NCI-H1092 treated with DMSO at 0.1 percent for 48 hours (cell line): ENCODE measurements around the gene LRTM1.

Source experiments
- DNase-seq: peaks from one replicate; lab custom pipeline; 2025; lab: John Stamatoyannopoulos, UW

LRTM1 gene

DNA sequence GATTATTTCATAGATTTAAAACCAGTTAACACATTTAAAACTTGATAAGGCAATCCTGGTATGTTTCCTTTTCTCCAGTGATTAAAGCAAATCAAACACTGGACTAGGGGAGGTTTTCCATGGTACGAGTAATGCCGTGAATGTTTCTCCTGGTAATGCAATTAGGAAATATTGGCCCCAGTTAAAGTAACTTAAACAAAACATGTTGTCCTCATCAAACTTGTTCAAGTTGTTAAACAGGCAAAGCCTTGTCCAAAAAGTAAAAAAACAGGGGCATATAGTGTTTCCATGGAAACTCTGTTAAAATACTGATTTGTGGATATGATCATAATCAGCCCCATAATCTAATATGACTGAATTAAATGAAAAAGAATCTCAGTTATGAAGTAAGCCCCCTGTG, 13.1 kb upstream of the LRTM1 start:
- DNase-seq: no peak

DNA sequence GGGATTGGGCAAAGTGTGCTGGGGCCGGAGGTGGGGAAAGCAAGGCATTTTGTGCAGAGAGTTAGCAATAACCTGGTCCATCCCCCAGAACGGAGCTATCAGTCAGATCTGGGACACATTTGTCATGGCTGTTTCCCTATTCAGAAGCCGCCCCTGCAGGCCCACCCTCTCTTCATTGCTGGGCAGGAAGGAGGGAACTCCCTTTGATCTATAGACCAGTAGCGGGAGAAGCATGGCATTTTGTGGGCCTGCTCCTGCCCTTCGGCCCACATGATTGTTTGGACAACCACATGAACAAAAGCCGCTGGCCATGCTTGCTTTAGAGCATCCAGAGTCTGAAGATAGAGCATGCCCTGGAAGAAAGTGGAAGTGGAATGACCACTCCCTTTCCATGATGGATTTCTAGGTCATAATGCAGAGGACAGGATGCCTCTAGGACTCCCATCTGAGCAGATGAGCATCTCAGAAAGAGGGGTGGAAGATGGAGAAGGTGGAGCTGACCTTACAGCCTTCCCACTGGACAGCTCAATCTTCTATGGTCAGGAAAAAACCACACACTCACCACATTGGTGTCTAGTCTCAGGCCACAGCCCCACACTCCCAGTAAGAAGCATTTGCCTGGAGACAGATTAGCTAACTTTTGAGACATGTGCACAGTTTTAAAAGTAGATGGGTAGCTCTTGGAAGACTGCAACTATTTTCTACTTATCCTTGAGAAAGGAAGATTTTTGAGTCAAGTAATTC, 11.9 kb upstream of the LRTM1 start:
- DNase-seq: no peak

DNA sequence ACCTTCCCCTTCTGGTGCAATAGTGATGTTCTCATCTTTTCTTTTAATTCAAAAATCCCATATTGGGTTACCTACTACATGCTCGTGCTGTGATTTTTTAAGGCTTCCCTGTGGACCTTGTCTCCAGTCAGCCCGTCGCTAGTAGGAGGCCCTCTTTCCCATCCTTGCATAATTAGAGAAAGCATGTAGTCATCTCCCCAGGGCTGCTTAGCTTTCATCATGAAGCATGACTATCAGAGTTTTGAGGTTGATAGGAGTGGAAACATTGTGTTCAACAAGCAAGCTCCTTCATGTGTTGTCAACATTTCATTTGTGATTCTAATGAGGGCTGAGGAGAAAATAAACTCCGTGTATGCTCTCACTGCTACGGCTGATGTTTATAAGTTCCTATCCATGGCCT, 8.7 kb upstream of the LRTM1 start:
- DNase-seq: no peak

DNA sequence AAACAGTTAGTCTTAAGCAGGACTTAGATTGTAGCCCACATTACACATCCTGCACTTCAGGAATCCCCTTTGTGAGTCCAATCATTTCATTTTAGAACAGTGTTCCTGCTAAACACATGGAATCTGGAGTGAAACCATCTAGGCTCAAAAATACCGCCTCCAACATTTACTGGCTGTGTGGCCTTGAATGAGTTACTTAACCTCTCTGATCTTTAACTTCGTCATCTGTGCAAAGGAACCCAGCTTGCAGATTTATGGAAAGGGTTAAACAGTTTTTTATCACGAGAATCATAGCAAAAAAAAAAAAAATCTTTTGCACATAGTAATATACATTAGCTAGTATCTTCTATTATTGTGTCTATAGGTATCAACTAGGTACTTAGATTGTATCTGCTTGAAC, 8.0 kb upstream of the LRTM1 start:
- no peak for DNase-seq

DNA sequence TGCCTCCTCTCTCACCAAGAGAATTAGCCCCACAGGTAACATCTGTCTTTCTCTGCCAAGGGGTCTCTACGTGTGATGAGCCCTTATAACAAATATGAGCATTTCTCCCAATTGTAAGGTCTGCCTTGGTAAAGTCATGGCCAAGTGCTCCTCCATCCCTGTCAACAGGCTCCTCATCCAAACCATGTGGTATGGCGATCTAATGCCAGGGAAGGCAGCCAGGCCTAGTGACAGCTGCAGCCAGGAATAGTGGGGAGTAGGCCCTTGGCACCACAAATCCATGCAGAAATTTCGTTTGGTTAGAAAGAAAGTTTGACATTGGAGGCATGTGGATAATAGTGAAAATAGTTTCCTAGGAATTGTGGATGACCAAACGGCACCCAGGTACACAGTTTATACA, 4.7 kb upstream of the LRTM1 start:
- no peak for DNase-seq

DNA sequence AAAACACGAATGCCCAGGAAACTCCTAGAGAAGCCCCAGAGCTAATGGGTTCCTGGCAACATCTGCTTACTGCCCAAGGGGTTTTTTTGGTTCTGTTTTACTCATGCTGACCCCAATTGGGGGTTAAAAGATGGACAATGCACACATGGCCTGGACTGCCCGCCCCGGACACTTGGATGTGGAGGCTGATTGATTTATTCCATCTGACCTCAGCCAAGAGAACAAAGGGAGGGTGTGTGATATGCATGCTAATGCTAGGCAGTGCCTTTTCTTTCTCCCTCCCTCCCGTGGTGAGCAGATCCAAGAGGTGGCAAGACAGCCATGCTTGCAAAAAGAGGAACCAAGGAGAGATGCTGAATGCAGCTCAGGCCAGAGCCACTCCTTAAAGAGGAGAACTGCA, 3.3 kb upstream of the LRTM1 start:
- no peak for DNase-seq

DNA sequence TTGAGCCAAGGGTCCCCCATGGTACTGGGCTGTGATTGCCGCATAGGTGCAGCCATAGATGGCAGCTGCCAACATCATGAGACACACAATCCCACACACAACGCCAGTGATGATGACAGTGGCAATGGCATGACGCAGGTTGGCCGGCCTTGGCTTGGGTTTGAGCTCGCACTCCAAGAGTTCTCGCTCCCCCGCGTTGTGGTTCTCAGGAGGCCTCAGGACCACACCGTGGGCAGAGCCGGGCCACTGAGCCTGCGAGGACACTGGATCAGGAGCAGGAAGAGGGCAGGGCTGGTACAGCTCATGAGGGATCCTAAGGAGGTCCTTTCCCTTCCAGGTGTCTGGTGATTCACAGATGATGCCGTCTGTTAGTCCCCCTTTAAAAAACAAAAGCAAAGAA, 9.3 kb downstream of the LRTM1 start:
- no peak for DNase-seq

DNA sequence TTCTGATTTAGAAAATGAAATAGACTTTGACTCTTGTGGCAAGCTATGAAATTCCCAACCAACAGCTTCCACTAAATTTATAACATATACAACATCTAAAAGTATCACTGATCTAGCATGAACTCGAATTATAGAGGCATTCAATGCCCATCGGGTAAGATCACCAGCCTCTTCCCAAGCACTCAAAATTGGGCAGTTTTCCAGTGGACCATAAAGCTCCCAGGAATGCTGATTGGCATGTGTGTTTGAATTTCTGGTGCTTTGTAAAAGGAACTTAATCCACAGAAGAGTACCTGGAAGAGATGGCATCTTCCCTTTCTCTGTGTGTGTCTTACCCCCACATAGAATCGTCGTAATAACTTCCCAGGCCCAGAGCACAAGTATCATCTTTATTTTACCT, 10.0 kb downstream of the LRTM1 start:
- DNase-seq: no peak

DNA sequence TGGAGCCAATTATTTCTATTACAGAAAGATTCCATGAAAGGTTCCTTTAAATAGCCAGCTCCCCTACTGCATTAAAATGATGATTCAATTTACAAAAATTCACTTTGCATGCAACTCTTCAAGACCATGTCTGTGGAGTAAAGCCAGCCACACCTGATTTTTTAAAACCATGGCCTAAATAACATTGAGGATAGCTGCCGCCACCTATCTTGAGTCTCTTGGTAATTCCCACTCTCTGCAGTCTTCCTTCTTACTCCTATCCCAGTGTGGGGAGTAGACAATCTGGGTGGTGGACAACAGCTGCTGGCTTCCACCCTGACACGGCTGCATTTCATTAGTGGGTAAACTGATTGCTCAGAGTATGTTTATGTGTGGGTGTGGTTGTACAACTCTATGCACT, 10.7 kb downstream of the LRTM1 start:
- DNase-seq: no peak

DNA sequence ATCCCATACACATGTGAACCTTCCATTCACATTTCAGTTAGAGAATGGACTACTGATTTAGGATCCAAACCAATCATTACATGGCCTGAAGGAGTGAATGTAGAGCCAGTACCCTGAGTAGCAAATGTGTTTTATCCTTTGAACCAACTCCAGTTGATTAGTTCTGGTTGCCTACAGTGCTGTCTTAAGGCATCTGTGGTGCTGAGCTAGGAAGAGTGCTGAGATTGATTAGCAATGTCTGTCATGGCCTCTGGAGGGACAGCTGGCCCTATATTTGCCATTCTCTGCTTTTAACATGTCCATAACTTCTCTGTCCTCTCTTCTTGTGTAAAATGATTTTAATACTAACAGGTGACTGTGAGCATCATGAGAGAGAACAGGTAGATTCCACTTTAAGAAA, 11.1 kb downstream of the LRTM1 start:
- DNase-seq: no peak

DNA sequence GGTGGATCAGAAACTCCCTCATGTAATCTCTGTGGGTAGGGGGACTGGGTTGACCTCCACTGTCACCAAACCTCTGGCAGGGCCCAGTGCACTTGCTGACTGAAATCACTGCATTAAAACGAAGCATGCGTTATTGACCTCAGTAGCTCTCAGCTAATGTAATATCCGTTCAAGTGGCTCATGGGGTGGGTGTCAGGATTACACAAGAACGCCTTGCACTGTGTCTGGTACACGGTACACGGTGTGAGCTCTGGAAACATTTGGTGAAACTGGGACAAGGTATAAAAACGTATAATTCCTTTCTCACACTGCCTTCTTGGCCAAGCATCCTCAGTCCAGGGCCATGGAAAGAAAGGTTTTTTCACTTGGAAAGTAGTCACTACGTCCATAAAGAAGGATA, 11.9 kb downstream of the LRTM1 start:
- no peak for DNase-seq

DNA sequence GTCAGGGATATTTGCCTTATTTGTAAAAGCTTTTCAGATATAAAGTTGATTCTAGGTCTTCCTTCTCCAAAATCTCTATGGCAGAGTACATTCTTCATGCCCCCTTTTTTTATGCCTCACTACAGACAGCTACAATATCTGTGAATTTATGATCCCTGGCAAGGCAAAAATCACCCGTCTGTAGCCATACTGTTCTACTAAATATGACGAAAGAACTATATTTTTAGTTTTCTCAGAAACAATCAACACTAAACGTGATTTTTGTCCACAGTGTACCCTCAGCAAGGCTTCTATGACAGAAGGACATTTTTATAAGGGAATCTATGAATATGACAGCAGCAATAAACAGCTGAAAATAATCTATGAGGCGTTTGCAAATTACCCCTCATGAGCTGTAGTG, 12.7 kb downstream of the LRTM1 start:
- DNase-seq: no peak

DNA sequence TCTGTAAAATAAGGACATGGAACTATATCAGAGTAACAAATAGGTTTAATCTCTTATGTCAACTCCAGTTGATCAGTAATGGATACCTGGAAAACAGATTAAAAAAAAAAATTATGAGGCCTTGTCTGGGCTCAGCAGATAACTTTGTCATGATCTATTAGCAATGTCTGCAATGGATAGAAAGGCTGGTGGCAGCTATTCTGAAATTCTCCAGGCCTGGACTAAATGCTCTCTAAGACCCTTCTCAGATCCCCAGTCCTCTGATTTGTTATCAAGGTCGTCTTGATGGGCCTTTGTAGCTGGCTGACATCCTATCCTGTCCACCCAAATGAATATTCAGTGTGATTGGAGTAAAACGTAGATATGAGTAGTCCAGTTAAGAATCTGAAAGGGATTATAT, 13.7 kb downstream of the LRTM1 start:
- DNase-seq: no peak

DNA sequence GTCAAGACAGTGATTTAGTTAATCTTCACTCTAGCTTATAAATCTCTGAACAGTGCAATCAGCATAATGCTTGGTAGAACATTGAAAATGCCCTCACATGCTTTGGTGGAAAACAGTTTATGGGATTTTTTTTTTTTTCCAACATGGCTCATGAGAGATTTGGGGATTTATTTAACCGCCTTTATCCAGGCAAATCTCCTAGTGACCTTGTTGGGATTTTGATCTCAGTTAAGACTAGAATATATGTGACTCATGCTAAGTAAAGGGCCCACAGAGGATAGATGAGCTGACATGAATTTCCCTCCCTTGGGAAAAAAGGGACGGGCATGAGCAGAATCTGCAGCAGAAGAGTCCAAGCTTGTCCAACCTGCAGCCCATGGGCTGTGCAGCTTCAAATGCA, 18.7 kb downstream of the LRTM1 start:
- DNase-seq: no peak

DNA sequence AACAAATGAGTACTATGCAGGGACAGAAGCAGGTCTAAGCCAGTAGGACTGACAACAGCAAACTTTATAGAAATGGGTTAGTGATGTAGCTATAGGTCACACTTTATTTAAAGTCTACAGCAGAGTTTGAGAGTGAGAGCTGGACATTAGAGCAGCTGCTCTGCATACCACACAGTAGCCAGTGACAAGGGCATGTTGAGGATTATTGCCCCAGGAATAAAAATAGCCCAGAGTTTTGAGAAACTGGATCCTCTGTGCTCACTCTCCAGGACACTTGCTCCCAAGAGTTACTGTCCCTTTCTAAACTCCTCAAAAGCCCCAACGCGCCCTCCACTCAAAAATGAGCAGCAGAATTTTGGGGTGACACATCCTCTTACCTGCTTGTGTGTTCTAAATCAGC, 21.1 kb downstream of the LRTM1 start:
- no peak for DNase-seq

DNA sequence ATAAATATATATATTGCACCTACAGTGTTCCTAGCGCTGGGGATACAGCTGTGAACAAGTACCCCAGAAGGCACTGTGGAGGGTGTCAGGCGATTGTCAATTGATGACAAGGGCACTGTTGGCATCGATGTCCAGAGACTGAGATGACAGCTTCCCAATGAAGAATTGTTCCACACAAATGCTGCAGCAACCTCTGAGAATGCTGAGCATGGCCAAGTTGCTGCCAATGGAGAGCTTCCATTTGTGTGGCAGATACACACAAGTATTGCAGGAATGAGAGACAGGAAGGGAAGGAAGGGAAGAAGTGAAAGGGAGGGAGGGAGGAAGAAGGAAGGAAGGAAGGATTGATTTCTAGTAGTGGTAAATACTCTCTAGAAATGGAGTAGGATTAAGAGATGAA, 21.9 kb downstream of the LRTM1 start:
- no peak for DNase-seq

DNA sequence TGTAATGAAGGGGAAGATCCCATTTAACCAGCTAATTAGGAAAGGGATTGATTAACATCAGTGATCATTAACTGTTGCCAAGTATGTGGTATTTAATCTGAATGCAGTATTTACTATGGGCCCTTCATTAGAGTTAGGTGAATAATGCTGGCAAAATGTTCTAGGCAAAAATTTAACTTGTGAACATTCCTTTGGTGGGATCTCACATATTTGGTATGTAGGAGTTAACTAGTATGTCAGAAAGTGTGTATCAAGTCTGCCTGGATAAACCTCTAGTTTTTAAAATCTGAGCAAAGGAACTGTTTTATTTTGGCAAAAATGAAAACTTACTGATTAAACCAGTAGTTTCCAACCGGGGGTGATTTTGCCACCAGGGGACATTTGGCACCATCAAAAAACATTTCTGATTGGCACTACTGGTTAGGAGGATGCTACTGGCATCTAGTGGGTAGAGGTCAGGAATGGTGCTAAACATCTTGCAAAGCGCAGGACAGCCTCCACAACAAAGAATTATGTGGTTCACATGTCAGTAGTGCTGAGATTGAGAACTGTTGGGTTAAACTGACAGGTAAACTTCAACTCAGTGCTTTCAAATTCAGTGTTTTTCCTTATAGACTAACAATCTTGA, 22.5 kb downstream of the LRTM1 start:
- no peak for DNase-seq

DNA sequence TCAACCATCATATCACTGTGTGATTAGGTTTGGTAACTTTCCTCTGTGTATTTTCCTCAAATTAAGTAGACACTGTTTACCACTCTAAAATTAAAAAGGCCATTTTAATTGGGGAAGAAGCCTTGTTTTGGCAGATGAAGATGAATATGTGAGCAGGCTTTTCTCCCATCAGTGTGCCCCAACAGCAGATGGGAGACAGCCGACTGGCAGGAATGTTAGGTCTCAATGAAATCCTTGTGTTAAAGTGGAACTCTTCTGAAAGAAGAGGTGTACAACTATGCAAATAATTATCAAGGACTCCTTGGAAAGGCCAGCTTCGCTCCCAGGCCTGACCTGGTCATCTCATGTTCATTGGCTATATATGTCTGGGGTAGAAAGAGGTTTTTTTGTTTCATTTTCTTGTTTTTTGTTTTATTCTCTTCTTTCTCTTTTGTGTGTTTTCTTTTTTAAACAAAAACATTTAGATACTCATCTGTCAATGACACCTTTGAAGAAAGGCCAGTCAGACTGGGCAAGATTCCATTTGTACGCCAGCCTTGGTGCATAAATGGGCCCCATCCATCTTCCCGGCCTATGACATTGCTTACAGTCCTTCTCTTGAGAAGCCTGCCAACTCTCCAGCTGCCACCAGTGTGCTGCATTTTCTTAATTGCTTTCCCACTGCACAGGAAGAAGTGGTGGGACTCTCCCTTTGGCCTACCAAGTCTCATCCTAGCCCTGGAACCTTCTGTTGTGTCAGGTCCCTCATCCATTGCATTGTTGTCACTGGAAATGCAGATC, 25.8 kb downstream of the LRTM1 start:
- DNase-seq: no peak

DNA sequence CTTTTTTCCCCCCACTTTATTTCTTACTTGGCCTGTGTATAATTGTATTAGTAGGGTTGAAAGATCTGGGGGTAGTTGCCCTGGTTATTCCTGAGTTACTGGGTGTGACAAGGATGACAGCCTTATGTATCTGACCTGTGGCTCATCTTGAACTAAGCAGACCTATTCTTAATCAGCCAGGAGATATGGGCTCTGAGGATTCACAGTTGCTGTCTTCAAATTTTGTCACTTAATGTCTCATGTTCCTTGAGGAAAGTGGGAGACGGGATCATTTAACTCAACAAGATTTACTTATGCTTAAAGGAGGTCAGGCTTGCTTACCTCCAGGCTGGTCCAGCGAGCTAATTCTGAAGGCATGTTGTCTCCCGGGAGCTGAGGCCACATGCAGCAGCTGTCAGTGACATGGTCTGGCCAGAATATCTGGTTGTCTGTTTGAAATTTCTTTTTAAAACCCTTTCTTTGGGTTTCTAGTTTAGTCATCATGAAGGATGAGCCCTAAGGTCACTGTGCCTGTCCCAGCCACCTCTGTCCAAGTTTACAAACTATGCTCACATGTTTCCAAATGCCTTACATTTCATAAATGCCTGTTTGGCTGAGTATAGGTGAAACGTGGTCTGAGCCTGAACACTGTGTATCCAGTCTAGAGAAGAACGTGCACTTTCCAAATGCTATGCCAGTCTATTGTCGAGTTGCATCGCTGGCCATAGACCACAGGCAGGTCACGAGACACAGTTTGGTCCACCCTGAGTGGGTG, 26.8 kb downstream of the LRTM1 start:
- DNase-seq: no peak

DNA sequence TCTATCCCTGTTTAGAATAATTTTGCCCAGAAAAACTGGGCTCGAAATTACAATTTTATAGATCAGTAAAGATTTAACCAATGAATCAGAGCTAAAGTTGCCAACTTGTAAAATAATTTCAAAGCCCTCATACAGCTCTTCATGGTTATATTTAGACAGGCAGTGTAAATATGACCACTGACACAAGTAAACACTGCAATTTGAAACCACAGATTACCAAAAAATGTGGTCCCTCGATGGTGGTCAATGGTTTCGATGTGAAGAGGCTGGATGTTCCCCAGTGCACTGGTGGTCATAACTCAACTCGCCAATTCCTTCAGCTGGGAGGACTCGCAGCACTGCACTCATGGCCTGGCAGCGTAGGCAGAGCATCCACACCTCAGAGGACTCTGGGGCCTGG, 28.6 kb downstream of the LRTM1 start:
- DNase-seq: no peak

DNA sequence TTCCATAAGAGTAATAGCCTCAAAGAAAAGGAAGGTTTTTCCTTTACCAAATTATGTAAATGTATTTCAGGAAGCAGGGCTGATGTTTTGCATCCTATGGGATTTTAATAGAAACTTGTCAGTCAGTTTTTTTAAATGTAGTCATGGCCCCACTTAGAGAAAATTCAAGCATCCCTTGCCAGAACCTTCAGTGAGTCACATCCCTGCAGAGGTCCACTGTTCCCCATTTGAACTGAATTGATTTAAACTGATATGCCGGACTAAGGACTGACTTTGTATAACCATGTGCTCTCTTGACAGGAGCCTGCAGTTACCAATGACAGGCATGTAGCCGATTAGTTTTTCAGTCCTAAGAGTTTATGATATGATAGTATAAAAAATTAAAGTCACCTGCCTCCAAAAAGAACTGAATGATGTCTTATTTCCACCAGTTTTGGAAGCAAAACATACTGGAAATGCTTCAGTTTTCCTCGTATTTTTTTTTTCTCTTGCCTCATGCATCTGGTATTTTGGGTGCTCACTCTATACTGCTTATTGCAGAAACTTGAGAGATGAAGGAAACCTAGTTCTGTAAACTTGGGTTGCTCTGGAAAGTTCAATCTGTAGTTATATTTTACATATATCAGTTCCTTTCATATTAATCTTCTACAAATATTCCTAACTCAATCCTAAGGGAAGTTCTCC, 30.7 kb downstream of the LRTM1 start:
- no peak for DNase-seq

DNA sequence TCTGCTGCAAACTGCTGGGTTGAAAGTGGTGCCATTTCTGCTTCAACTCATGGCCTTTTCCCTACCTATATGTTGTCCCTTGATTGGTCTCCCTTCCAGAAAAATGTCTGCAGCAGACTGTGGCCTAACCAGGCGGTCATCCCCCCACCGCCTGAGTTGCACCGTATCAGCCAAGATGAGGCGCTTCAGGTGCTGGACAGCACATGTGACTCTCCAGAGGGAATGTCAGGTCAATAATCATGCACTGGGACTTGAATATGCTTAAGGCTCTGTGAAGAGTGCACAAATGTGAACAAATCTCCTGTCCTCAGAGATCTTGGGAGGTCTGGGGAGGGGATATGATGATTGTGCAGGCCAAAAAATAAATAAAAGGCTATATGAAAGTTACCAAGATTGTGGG, 32.2 kb downstream of the LRTM1 start:
- DNase-seq: no peak
